ENCODE measurements around the gene MRPS30. TPM values are rescaled to one million over a fixed set of nuclear protein-coding genes. Genes with fewer than 3 reads are reported as not detected.
"Not testable (repeated sequence)": the region's sequence is repeated elsewhere in the genome, so short reads cannot be mapped to it uniquely, and the experiment has no call there.

Gene MRPS30
- total RNA-seq, 2 donors from 2014 or later = 53.8 to 64.0 TPM

GRCh38 chr5:44809215-44809955, 638 bp downstream of the MRPS30 start:
- intact Hi-C loops (cut with DNase I) = no loop called here
- DNase-seq = peak; percentile 29
- ATAC-seq = peak; percentile 48 to 68

GRCh38 chr5:44809956-44810420, 1.2 kb downstream of the MRPS30 start:
- intact Hi-C loops (cut with DNase I) = no loop called here
- no peak for DNase-seq
- no peak for ATAC-seq

- DNase-seq = no peak
- no peak for ATAC-seq
- intact Hi-C loops (cut with DNase I) = no loop called here
Measured at GRCh38 chr5:44814761-44815160, 6.0 kb downstream of the MRPS30 start.

- intact Hi-C loops (cut with DNase I) = no loop called here
- DNase-seq (peak; percentile 13), ATAC-seq (no peak)
Measured at GRCh38 chr5:44821164-44821563, 12.4 kb downstream of the MRPS30 start.

GRCh38 chr5:44824662-44825061, 15.9 kb downstream of the MRPS30 start:
- ATAC-seq; intact Hi-C loops (cut with DNase I); DNase-seq: not testable (repeated sequence)

- ATAC-seq (no peak), DNase-seq (no peak)
- intact Hi-C loops (cut with DNase I) = no loop called here
Measured at GRCh38 chr5:44827681-44828080, 18.9 kb downstream of the MRPS30 start.

- no peak for DNase-seq
- ATAC-seq = no peak
- intact Hi-C loops (cut with DNase I) = no loop called here
Measured at GRCh38 chr5:44828719-44829118, 20.0 kb downstream of the MRPS30 start.

GRCh38 chr5:44830951-44831350, 22.2 kb downstream of the MRPS30 start:
- no peak for ATAC-seq
- intact Hi-C loops (cut with DNase I) = no loop called here
- no peak for DNase-seq

- DNase-seq (no peak), ATAC-seq (no peak)
- intact Hi-C loops (cut with DNase I) = no loop called here
Measured at GRCh38 chr5:44833249-44833648, 24.5 kb downstream of the MRPS30 start.

- intact Hi-C loops (cut with DNase I) = no loop called here
- ATAC-seq (no peak), DNase-seq (no peak)
Measured at GRCh38 chr5:44835693-44836092, 26.9 kb downstream of the MRPS30 start.

- intact Hi-C loops (cut with DNase I) = no loop called here
- ATAC-seq (no peak), DNase-seq (no peak)
Measured at GRCh38 chr5:44839018-44839681, 30.4 kb downstream of the MRPS30 start.

GRCh38 chr5:44842496-44843282, 33.9 kb downstream of the MRPS30 start:
- DNase-seq = no peak
- intact Hi-C loops (cut with DNase I) = no loop called here
- no peak for ATAC-seq

- intact Hi-C loops (cut with DNase I) = no loop called here
- ATAC-seq (no peak), DNase-seq (no peak)
Measured at GRCh38 chr5:44844744-44845143, 36.0 kb downstream of the MRPS30 start.

- intact Hi-C loops (cut with DNase I) = no loop called here
- DNase-seq = no peak
- no peak for ATAC-seq
Measured at GRCh38 chr5:44845777-44846176, 37.0 kb downstream of the MRPS30 start.

GRCh38 chr5:44847206-44847852, 38.6 kb downstream of the MRPS30 start:
- DNase-seq (no peak), ATAC-seq (no peak)
- intact Hi-C loops (cut with DNase I) = no loop called here

GRCh38 chr5:44860267-44860666, 51.5 kb downstream of the MRPS30 start:
- intact Hi-C loops (cut with DNase I) = no loop called here
- DNase-seq (no peak), ATAC-seq (no peak)

GRCh38 chr5:44862808-44863207, 54.1 kb downstream of the MRPS30 start:
- DNase-seq (no peak), ATAC-seq (no peak)
- intact Hi-C loops (cut with DNase I) = no loop called here

Measured in left cardiac atrium (tissue), 4 donors.